Thymus (tissue), 11 donors: ENCODE measurements around the gene TYSND1. TPM values are rescaled to one million over a fixed set of nuclear protein-coding genes. Genes with fewer than 3 reads are reported as not detected.

Experiments
- DNase-seq, 9 donors: peaks; one replicate each; pipeline ENCODE4 v3.0.0-alpha.2; 2013; ENCODE audit warnings: low spot score in 9 of 9, low read depth in 6 of 9, missing footprints in 1 of 9
- H3K27ac ChIP-seq, 2 donors: one replicate each; pipeline ENCODE4 v1.5.1; 2013; ENCODE audit warnings: control low read depth in 1 of 2, low read depth in 1 of 2, low read length in 1 of 2, mild to moderate bottlenecking in 1 of 2, moderate library complexity in 1 of 2
- H3K27me3 ChIP-seq, 2 donors: one replicate each; pipeline ENCODE4 v1.5.1; 2013; ENCODE audit warnings: low read length in 1 of 2; ENCODE audit not compliant: control insufficient read depth in 2 of 2, insufficient read depth in 1 of 2
- H3K36me3 ChIP-seq, 2 donors: one replicate each; pipeline ENCODE4 v1.5.1; 2013; ENCODE audit warnings: low read length in 1 of 2, mild to moderate bottlenecking in 1 of 2, moderate library complexity in 1 of 2; ENCODE audit not compliant: control insufficient read depth in 2 of 2, insufficient read depth in 2 of 2
- H3K4me1 ChIP-seq, 2 donors: one replicate each; pipeline ENCODE4 v1.5.1; 2013; ENCODE audit warnings: low read length in 2 of 2; ENCODE audit not compliant: control insufficient read depth in 2 of 2, insufficient read depth in 2 of 2
- H3K4me3 ChIP-seq, 2 donors: one replicate each; pipeline ENCODE4 v1.5.1; 2013; ENCODE audit warnings: low read length in 2 of 2, control low read depth in 1 of 2, mild to moderate bottlenecking in 1 of 2
- H3K9me3 ChIP-seq, 2 donors: one replicate each; pipeline ENCODE4 v1.5.1; 2013; ENCODE audit warnings: low read length in 1 of 2, mild to moderate bottlenecking in 1 of 2; ENCODE audit not compliant: control insufficient read depth in 2 of 2, insufficient read depth in 1 of 2
- WGBS: extraction: QIAGEN DNeasy Blood & Tissue Kit; methylation state at CpG from one replicate; pipeline ENCODE4 v1.1.7; 2013; 5-methylcytosine and 5-hydroxymethylcytosine counted together
- polyA plus RNA-seq: library from polyadenylated mRNA; stranded (reverse); fragments of 200-250 nt; gene quantifications from one replicate; pipeline ENCODE4 v1.2.3, GENCODE V29; 2013
- total RNA-seq: library from RNA; stranded (reverse); fragments of 120-200 nt; gene quantifications from one replicate; pipeline ENCODE4 v1.2.4, GENCODE V29; 2013
- donor health status: healthy.

TYSND1 gene
- total and polyA plus RNA-seq, 2 donors: 8.1 to 18.1 TPM

- 96% methylated on average over 2 of the region's 2 CpGs for WGBS
- no peaks in the 10 kb centered on the region for H3K27me3 ChIP-seq
- no peak overlapping the region for H3K27ac ChIP-seq
- no peaks in the 10 kb centered on the region for H3K9me3 ChIP-seq
- peaks cover 41 to 76% of the 10 kb centered on the region in 2 donors for H3K36me3 ChIP-seq
- no peak for DNase-seq
- peaks cover 1 to 8% of the 10 kb centered on the region in 2 donors for H3K4me1 ChIP-seq
- no peak overlapping the region for H3K4me3 ChIP-seq
Observed at GRCh38 chr10:70158113-70158512, 11.6 kb upstream of the TYSND1 start.

DNA sequence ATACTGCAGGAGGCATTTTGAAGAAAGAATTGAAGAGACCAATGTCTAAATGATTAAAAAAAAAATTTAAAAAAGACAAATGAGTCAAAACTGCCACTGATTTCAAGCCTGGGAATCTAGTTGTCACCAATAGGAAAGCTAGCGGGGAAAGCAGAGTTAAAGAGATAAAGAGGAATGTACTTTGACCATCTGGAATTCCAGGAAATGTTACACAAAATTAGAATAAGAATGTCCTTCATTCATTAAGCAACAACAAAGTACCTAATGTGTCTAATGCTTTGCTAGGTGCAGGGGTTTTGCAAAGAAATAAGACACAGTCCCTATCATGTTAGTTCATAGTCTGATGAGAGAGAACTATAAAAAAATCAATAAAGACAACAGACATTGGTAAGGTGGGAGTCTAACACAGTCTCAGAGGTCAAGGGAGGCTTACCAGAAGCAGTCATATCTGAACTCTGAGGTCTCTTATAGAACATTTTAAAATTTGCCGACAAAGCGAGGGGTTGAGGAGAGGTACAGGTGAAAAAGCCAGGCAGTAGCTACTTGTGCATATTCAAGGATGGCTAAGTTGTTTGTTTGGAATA, 8.8 kb upstream of the TYSND1 start:
- DNase-seq: no peak
- no peak overlapping the region for H3K27ac ChIP-seq
- no peak overlapping the region for H3K4me3 ChIP-seq
- 81% methylated on average over 3 of the region's 3 CpGs for WGBS
- no peaks in the 10 kb centered on the region for H3K4me1 ChIP-seq
- H3K36me3 ChIP-seq: peaks cover 47 to 91% of the 10 kb centered on the region in 2 donors
- no peaks in the 10 kb centered on the region for H3K27me3 ChIP-seq
- no peaks in the 10 kb centered on the region for H3K9me3 ChIP-seq

- H3K27me3 ChIP-seq: no peaks in the 10 kb centered on the region
- H3K4me3 ChIP-seq: no peak overlapping the region
- no peak for DNase-seq
- 97% methylated on average over 5 of the region's 5 CpGs for WGBS
- H3K36me3 ChIP-seq: peaks cover 26 to 50% of the 10 kb centered on the region in 2 donors
- H3K27ac ChIP-seq: no peak overlapping the region
- peaks cover 3 to 20% of the 10 kb centered on the region in 2 donors for H3K4me1 ChIP-seq
- H3K9me3 ChIP-seq: no peaks in the 10 kb centered on the region
Observed at GRCh38 chr10:70148516-70148915, 2.0 kb upstream of the TYSND1 start.

- WGBS: 55% methylated on average over 2 of the region's 2 CpGs
- Histone ChIP-seq H3K27ac (peak overlapping the region; percentile 15 to 94), H3K4me1 (peaks cover 3 to 20% of the 10 kb centered on the region in 2 donors), H3K4me3 (peak overlapping the region in 1 of 2 donors; percentile 67), H3K36me3 (peaks cover 28 to 38% of the 10 kb centered on the region in 2 donors), H3K27me3 (no peaks in the 10 kb centered on the region), H3K9me3 (no peaks in the 10 kb centered on the region)
- no peak for DNase-seq
Observed at GRCh38 chr10:70147259-70147625, 742 bp upstream of the TYSND1 start.

DNA sequence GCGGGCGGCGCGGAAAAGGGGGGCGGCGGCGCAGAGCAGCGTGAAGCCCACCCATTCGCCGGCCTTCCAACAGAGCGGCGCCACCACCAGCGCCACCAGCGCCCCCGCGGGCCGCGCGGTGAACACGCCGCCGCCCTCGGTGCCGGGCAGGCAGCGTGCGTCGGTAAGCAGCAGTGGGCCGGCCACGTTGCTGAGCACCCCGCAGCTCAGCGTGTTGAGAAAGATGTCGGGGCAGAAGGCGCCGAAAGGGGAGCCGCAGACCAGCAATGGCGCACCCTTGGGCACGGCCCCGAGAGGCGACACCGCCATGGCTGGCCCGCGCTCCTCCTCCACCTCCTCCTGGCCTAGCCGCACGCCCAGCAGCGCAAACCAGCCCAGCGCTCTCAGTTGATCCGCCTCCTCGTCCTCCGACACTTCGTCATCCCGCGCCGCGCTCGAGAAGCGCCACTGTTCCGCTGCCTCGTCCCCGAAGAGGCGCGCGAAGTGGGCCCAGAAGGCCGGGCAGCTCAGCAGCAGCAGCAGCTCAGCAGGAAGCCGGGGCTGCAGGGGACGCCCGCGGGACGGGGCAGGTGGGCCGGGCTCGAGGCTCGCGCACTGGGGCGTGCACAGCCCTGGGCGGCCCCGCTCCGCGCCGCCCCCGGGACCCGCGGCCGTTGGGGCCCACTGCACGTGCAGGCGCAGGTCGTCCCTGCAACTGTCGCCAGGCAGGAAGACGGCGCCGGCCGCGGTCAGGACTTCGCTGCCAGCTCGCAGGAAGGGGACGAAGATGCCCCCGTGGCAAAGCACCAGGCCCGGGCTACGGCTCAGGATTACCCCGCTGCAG, 623 bp downstream of the TYSND1 start:
- no peaks in the 10 kb centered on the region for H3K9me3 ChIP-seq
- H3K27ac ChIP-seq: peak overlapping the region; percentile 94
- DNase-seq: peak in 7 of 9 donors; percentile 55 to 85 (median 62)
- H3K4me1 ChIP-seq: peaks cover 3 to 20% of the 10 kb centered on the region in 2 donors
- no peaks in the 10 kb centered on the region for H3K27me3 ChIP-seq
- WGBS: under 1% methylated on average over 98 of the region's 98 CpGs
- peaks cover 19 to 25% of the 10 kb centered on the region in 2 donors for H3K36me3 ChIP-seq
- H3K4me3 ChIP-seq: peak overlapping the region; percentile 67 to 72

GRCh38 chr10:70145166-70145665, 1.3 kb downstream of the TYSND1 start:
- H3K4me1 ChIP-seq: peaks cover 3 to 20% of the 10 kb centered on the region in 2 donors
- H3K27ac ChIP-seq: peak overlapping the region in 1 of 2 donors; percentile 94
- H3K36me3 ChIP-seq: peaks cover 18 to 19% of the 10 kb centered on the region in 2 donors
- WGBS: 19% methylated on average over 28 of the region's 28 CpGs
- H3K4me3 ChIP-seq: peak overlapping the region; percentile 48 to 67
- no peak for DNase-seq
- H3K27me3 ChIP-seq: no peaks in the 10 kb centered on the region
- H3K9me3 ChIP-seq: no peaks in the 10 kb centered on the region

DNA sequence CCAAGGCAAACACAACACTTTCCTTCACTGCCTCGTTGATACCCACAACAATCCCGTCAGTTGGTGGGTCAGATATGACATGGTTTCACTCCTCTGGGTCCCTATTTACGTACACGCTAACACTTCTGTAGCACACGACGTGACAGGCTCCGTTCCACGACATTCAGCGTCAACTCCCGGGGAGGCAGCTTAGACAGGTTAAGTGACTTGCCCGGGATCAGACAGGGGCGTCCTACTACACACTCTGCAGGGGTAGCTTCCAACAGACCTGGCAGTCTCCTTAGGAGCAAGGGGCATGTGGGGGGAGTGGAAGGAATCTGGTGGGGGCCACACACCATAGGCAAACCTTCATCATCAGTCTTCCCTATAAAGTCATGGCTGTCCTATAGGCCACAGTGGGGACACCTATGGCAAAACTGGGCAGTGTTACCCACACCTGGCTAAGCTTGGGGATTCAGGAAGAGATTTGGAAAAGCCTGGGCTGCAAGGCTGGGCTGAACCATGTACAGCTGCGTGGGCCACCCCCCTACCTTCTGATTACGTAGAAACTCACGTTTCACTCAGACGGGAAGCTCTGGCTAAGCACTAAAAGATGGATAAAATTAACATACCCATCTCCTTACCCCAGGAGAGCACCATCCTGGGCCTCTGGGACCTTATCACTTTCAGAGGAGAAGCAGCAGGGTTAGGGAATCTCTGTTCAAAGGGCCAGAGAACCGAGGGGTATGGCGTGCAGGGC, 2.0 kb downstream of the TYSND1 start:
- H3K4me1 ChIP-seq: peaks cover 3 to 20% of the 10 kb centered on the region in 2 donors
- H3K27me3 ChIP-seq: no peaks in the 10 kb centered on the region
- H3K27ac ChIP-seq: no peak overlapping the region
- peak overlapping the region in 1 of 2 donors; percentile 48 for H3K4me3 ChIP-seq
- H3K36me3 ChIP-seq: peaks cover 14 to 24% of the 10 kb centered on the region in 2 donors
- H3K9me3 ChIP-seq: no peaks in the 10 kb centered on the region
- no peak for DNase-seq
- 93% methylated on average over 18 of the region's 18 CpGs for WGBS

GRCh38 chr10:70142555-70142954, 3.9 kb downstream of the TYSND1 start:
- no peak for DNase-seq
- Histone ChIP-seq H3K4me3 (no peak overlapping the region), H3K27me3 (no peaks in the 10 kb centered on the region), H3K27ac (no peak overlapping the region), H3K36me3 (peaks cover 7 to 15% of the 10 kb centered on the region in 2 donors), H3K9me3 (no peaks in the 10 kb centered on the region), H3K4me1 (peaks cover 3 to 20% of the 10 kb centered on the region in 2 donors)
- 96% methylated on average over 10 of the region's 10 CpGs for whole genome bisulfite sequencing
